Skeletal muscle satellite cell (primary cell): ENCODE measurements around the gene EMC8.

Experiments used
- H3K27me3 ChIP-seq: 2 replicates; pipeline ENCODE4 v1.7.0; 2013; ENCODE audit warnings: low read length; ENCODE audit not compliant: control insufficient read depth, insufficient read depth
- H3K36me3 ChIP-seq: 2 replicates; pipeline ENCODE4 v1.7.0; 2013; ENCODE audit warnings: mild to moderate bottlenecking, control low read depth, low read length; ENCODE audit not compliant: insufficient read depth
- H3K4me1 ChIP-seq: 2 replicates; pipeline ENCODE4 v1.7.0; 2013; ENCODE audit warnings: low read length; ENCODE audit not compliant: control insufficient read depth, insufficient read depth
- H3K4me2 ChIP-seq: 2 replicates; pipeline ENCODE4 v1.7.0; 2013; ENCODE audit warnings: mild to moderate bottlenecking, low read length
- H3K4me3 ChIP-seq: 2 replicates; pipeline ENCODE4 v1.7.0; 2013; ENCODE audit warnings: low read length
- H3K9ac ChIP-seq: 2 replicates; pipeline ENCODE4 v1.7.0; 2013; ENCODE audit warnings: mild to moderate bottlenecking, low read depth, low read length, moderate library complexity
- H3K9me3 ChIP-seq: replicated peaks from 2 replicates; pipeline ENCODE4 v1.7.0; 2013; ENCODE audit warnings: mild to moderate bottlenecking, control low read depth, low read length

The EMC8 gene

DNA sequence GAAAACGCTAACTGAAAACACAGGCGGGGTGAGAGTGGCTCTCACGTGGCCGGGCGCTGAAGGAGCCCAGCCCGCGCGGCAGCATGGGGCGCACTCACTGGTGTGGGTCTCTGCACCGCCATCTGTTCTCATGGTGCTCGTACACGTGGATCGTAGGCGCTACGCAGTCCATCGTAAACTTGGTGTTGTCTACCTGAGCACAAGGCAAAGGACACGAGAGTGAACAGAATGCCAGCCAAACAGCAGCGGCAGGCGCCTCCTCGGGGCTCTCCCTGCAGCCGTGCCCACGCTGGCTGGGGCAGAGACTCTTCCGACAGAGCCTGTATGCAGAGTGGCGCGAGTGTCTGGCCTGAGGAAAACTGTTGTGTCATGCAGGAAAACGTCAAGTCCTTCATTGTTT is 19.1 kb downstream of the EMC8 start:
- Histone ChIP-seq H3K9me3 (no peaks in the 10 kb centered on the region), H3K36me3 (peaks cover 53% of the 10 kb centered on the region), H3K4me1 (peaks cover 11% of the 10 kb centered on the region), H3K4me2 (no peak overlapping the region), H3K9ac (no peak overlapping the region), H3K4me3 (no peak overlapping the region), H3K27me3 (no peaks in the 10 kb centered on the region)

DNA sequence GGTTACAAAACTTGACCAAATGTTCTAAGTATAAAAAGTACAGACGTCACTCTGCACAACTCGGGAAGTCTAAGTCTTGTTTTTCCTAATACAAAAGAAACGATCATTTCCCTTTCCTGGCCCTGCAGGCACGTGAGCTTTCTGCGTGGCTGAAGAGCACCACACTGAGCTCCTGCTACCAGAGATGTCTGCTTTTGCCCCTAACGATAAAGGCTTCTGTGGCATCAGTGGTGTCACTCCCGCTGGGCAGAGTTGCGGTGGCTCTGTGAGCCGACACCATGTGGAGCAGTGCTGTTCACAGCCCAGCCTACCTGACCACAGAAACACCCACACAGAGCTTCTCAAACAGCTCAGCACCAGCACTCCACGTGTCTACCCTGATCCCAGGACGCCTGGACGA is 20.5 kb downstream of the EMC8 start:
- H3K4me1 ChIP-seq, result peaks cover 11% of the 10 kb centered on the region
- H3K36me3 ChIP-seq, result peaks cover 46% of the 10 kb centered on the region
- H3K4me3 ChIP-seq, result no peak overlapping the region
- no peaks in the 10 kb centered on the region for H3K27me3 ChIP-seq
- no peak overlapping the region for H3K4me2 ChIP-seq
- H3K9me3 ChIP-seq, result no peaks in the 10 kb centered on the region
- H3K9ac ChIP-seq, result no peak overlapping the region

DNA sequence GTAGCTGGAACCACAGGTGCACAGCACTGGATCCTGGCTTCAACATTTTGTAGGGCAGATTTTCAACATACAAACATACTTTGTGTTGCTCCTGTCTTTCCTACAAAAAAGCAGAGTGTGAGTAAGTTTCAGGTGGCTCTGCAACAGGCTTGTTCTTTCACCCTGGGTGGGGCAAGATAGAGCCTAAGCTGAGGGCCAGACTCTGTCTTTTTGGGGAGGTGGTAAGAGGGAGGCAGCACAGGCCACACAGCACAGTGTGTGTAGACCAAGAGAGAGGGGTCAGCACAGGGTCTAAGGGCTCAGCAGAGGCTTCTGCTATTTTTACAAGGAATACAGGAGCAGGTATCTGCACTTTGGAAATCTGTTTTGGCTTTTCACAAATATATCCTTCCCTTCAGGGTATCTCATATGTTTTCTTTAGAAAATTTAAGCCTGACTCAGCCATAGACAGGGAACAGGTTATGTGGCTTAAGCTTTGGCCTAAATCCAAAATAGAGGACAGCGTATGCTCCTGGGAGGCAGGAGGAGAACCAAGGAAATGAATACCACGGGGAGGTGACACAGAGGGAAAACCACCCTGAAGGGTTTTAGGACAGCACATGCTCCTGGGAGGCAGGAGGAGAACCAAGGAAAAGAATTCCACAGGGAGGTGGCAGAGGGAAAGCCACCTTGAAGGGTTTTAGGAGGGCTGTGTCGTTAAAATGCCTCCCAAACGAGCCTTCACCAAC is 21.6 kb downstream of the EMC8 start:
- Histone ChIP-seq H3K4me3 (no peak overlapping the region), H3K9me3 (no peaks in the 10 kb centered on the region), H3K4me1 (peaks cover 11% of the 10 kb centered on the region), H3K36me3 (peaks cover 46% of the 10 kb centered on the region), H3K27me3 (no peaks in the 10 kb centered on the region), H3K4me2 (no peak overlapping the region), H3K9ac (no peak overlapping the region)

DNA sequence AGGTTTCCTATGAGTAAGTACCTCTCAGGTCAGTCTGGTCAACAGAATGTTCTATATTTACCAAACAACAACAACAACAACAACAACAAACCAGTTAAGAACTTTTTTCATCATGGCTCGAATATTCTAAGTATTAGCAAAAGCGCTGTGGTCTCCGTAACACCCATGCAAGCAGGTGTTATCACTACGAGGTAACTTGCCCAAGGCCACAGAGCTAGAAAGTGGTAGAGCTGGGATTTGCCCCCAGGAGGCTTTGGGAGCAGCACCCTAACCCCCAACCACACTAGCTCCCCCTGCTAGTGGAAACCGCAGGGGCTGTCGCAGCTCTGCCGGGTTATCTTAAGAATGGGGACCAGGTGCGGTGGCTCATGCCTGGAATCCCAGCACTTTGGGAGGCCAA is 24.5 kb downstream of the EMC8 start:
- H3K4me3 ChIP-seq, result no peak overlapping the region
- H3K4me2 ChIP-seq, result no peak overlapping the region
- peaks cover 11% of the 10 kb centered on the region for H3K4me1 ChIP-seq
- H3K36me3 ChIP-seq, result peaks cover 35% of the 10 kb centered on the region
- H3K9me3 ChIP-seq, result no peaks in the 10 kb centered on the region
- H3K27me3 ChIP-seq, result no peaks in the 10 kb centered on the region
- no peak overlapping the region for H3K9ac ChIP-seq

DNA sequence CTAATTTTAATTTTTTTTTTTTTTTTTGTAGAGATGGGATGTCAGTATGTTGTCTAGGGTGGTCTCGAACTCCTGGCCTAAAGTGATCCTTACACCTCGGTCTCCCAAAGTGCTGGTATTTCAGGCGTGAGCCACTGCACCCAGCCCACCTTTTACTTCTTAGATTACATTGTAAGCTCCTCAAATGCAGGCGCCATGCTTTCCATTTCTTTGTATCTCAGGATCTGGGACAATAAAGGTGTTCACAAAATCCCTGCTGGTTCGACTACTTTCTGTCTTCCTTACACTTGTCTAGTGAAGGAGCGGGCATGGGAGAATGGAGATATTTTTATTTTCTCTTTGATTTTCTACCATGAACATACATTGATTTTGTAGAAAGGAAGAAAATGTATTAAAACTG is 25.2 kb downstream of the EMC8 start:
- Histone ChIP-seq H3K4me2 (no peak overlapping the region), H3K36me3 (peaks cover 29% of the 10 kb centered on the region), H3K4me1 (peaks cover 11% of the 10 kb centered on the region), H3K9me3 (no peaks in the 10 kb centered on the region), H3K4me3 (no peak overlapping the region), H3K27me3 (no peaks in the 10 kb centered on the region), H3K9ac (no peak overlapping the region)

DNA sequence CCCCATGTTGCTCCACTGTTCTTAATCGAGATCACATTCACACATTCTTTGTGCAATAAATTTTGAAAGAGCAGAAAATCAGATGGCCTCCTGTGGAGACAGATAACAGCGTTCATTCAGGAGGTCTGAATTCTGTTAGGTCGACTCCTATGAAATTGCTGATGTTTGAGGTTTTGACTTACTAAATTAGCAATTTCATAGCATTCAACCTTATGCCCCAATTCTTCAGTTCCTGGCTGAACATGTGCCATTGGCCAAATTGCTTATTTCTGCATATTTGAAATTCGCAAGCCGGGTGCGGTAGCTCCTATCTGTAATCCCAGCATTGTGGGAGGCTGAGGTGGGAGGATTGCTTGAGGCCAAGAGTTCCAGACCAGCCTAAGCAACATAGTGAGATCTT is 26.3 kb downstream of the EMC8 start:
- H3K4me2 ChIP-seq, result no peak overlapping the region
- H3K4me1 ChIP-seq, result peaks cover 12% of the 10 kb centered on the region
- H3K9ac ChIP-seq, result no peak overlapping the region
- H3K9me3 ChIP-seq, result no peaks in the 10 kb centered on the region
- H3K4me3 ChIP-seq, result no peak overlapping the region
- H3K36me3 ChIP-seq, result peaks cover 19% of the 10 kb centered on the region
- no peaks in the 10 kb centered on the region for H3K27me3 ChIP-seq

DNA sequence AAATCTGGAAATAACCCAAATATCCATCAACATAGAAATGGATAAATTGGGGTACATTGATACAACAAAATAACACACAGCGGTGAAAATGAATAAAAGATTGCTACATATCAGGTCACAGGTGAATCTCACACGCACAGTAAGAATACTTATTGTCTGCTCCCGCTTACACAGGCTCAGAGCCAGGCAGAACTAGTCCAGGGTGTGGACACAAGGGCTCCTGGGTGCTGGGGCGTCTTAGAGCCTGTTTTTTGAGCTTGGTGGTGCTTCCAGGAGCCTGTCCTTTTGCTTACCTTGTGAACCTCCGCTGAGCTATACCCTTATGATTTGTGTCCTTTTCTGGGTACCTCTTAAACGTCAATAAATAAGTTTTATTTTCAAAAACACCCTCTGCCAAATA is 28.6 kb downstream of the EMC8 start:
- H3K4me3 ChIP-seq, result no peak overlapping the region

DNA sequence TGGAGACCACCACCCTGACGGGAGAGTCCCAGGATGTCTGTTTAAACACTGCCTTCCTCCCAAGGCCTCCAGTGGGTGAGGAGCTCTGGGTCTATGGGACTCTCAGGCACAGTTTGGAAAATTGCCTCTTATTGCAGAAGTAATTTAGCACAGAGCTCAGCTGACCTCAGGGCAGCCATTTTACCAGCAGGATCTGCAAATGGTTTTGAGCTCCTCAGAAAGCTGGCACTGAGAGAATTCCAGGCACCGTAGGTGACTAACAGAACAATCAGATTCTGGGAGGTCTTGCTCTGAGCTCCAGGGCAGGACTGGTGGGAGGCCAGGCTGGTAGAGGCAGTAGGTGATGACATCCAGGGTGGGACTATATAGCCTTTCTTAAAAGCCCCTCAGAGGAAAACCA is 31.1 kb downstream of the EMC8 start:
- Histone ChIP-seq H3K9ac (no peak overlapping the region), H3K4me2 (peak overlapping the region; percentile 6), H3K4me1 (peaks cover 17% of the 10 kb centered on the region), H3K4me3 (no peak overlapping the region), H3K27me3 (peaks cover 7% of the 10 kb centered on the region), H3K36me3 (peaks cover 5% of the 10 kb centered on the region), H3K9me3 (no peaks in the 10 kb centered on the region)

More for the DNA sequence above, 28.6 kb downstream of the EMC8 start:
- Histone ChIP-seq H3K4me2 (no peak overlapping the region), H3K36me3 (peaks cover 5% of the 10 kb centered on the region), H3K4me1 (peaks cover 17% of the 10 kb centered on the region), H3K9me3 (no peaks in the 10 kb centered on the region), H3K9ac (no peak overlapping the region), H3K27me3 (no peaks in the 10 kb centered on the region)

DNA sequence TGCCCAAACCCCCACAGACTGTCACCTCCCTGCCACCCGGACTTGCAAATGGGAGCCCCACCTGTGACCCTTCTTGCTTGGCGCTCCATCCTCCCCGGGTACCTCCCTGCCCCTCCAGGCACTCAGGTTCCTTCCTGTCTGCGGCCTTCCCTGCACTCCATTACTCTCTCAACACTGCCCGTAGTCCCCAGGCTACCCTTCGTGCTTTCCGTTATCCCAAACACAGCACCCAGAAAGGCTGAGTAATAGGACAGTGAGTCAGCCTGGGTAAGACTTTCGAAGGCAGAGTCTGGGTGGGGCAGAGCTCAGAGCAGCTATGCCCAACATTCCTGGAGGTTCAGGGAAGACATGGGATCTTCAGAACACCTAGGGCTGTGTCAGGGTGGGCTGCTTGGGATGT is 31.8 kb downstream of the EMC8 start:
- Histone ChIP-seq H3K4me1 (peaks cover 17% of the 10 kb centered on the region), H3K4me3 (no peak overlapping the region), H3K9ac (peak overlapping the region; percentile 26), H3K27me3 (peaks cover 14% of the 10 kb centered on the region), H3K36me3 (peaks cover 5% of the 10 kb centered on the region), H3K4me2 (peak overlapping the region; percentile 55), H3K9me3 (no peaks in the 10 kb centered on the region)

DNA sequence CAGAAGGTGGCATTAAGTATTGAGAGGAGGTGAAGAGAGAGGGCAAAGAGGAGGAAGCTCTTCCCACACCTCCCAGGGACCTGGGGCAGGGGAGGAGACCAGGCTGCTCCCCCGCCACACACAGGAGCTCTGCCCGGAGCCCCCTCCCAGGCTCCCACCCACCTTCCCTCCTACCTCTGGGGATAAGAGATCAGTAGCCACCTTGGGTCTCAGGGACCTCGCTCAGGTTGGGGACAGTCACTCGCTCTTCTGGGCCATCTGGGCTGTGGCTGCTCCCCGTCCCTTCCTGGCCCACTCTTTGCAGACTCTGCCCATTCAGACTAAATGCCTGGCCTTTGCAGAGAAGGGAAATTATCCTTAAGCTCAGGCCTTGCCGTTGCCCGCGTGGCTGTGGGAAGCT is 33.6 kb downstream of the EMC8 start:
- peaks cover 3% of the 10 kb centered on the region for H3K36me3 ChIP-seq
- no peaks in the 10 kb centered on the region for H3K9me3 ChIP-seq
- no peak overlapping the region for H3K9ac ChIP-seq
- H3K27me3 ChIP-seq, result peaks cover 25% of the 10 kb centered on the region
- peaks cover 17% of the 10 kb centered on the region for H3K4me1 ChIP-seq
- no peak overlapping the region for H3K4me3 ChIP-seq
- H3K4me2 ChIP-seq, result no peak overlapping the region

DNA sequence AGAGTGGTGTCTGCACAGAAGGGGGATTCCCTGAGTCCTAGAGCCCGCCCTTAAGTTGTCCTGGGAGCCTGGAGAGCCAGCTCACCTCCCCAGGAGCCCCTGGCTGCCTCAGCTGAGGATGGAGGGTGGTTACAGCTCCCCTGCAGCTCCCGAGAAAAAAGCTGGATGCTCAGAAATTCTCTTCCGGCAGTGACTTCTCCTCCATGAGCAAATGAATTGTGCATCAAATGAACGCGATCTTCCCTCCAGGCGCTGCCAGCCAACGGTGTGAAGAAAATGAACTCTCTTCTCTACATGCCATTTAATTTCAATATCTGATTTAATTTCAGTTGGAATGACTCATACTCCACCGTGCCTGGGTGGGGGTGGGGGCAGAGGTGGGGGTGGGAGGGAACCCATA is 34.1 kb downstream of the EMC8 start:
- Histone ChIP-seq H3K9ac (no peak overlapping the region), H3K27me3 (peaks cover 31% of the 10 kb centered on the region), H3K4me3 (no peak overlapping the region), H3K9me3 (no peaks in the 10 kb centered on the region), H3K4me1 (peaks cover 17% of the 10 kb centered on the region), H3K36me3 (no peaks in the 10 kb centered on the region), H3K4me2 (no peak overlapping the region)

DNA sequence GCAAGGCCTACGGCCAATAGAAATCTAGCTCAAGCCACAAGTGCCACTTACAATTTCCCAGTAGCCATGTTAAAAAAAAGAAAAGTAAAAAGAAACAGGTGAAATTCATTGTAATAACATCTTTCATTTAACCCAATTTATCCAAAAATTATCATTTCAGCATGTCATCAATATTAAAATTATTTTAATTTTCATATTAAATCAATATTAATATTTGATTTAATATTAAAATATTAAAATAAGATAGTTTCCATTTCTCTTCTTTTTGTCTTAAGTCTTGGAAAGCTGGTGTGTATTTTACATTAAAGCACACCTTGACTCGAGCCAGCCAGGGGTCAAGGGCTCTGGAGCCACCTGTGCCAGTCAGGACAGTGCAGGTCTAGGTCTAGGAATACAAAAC is 35.7 kb downstream of the EMC8 start:
- H3K9ac ChIP-seq, result no peak overlapping the region
- no peak overlapping the region for H3K4me2 ChIP-seq
- H3K4me1 ChIP-seq, result peaks cover 17% of the 10 kb centered on the region

More for the DNA sequence above, 35.7 kb downstream of the EMC8 start:
- Histone ChIP-seq H3K36me3 (no peaks in the 10 kb centered on the region), H3K9me3 (no peaks in the 10 kb centered on the region), H3K4me3 (no peak overlapping the region), H3K27me3 (peaks cover 40% of the 10 kb centered on the region)
